Measurements from ENCODE around the gene SPRYD4. TPM values are rescaled to one million over a fixed set of nuclear protein-coding genes. Genes with fewer than 3 reads are reported as not detected.

The SPRYD4 gene
- total RNA-seq, 1 experiment from 2014 or later = 3.3 TPM

- Histone ChIP-seq H4K20me1 (ENCODE audit: insufficient read depth) (no peaks in the 10 kb centered on the region), H3K27me3 (ENCODE audit: insufficient read depth, low read depth) (no peaks in the 10 kb centered on the region), H3K9me2 (ENCODE audit: insufficient read depth) (no peaks in the 10 kb centered on the region), H3F3A (ENCODE audit: insufficient read depth, low read depth) (peaks cover 6% of the 10 kb centered on the region), H3K4me2 (no peak overlapping the region), H2AFZ (no peak overlapping the region), H3K79me2 (ENCODE audit: low read depth) (peaks cover 16% of the 10 kb centered on the region), H3K9me3 (ENCODE audit: insufficient read depth, low read depth) (no peaks in the 10 kb centered on the region), H3K27ac (no peak overlapping the region), H3K4me3 (no peak overlapping the region), H3K4me1 (replicated peaks; ENCODE audit: insufficient read depth) (no peaks in the 10 kb centered on the region; the same call in 1 of the 2 replicates), H3K36me3 (ENCODE audit: low read depth) (no peaks in the 10 kb centered on the region)
- DNase-seq = no peak
- intact Hi-C loops (cut with micrococcal nuclease; ENCODE audit: unreplicated experiment) = no loop called here
- ChIA-PET CTCF (interaction anchor here (0.6 to 1.7 kb wide), 5 partner anchors 9 to 263 kb away, joined by 4 to 12 read pairs (median 5); no protein-coding TSS in a partner anchor), POLR2A (ENCODE audit: unreplicated experiment) (no interaction called here)
- TF ChIP-seq, protein P1, sequence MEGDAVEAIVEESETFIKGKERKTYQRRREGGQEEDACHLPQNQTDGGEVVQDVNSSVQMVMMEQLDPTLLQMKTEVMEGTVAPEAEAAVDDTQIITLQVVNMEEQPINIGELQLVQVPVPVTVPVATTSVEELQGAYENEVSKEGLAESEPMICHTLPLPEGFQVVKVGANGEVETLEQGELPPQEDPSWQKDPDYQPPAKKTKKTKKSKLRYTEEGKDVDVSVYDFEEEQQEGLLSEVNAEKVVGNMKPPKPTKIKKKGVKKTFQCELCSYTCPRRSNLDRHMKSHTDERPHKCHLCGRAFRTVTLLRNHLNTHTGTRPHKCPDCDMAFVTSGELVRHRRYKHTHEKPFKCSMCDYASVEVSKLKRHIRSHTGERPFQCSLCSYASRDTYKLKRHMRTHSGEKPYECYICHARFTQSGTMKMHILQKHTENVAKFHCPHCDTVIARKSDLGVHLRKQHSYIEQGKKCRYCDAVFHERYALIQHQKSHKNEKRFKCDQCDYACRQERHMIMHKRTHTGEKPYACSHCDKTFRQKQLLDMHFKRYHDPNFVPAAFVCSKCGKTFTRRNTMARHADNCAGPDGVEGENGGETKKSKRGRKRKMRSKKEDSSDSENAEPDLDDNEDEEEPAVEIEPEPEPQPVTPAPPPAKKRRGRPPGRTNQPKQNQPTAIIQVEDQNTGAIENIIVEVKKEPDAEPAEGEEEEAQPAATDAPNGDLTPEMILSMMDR (conservative IDR thresholded peaks at IDR 0.05) = no peak
- TF ChIP-seq EZH2 (IDR thresholded peaks at IDR 0.05; ENCODE audit: low read depth) = no peak
- BruUV-seq (replicated peaks) = no TSS peak
Observed at GRCh38 chr12:56451147-56451546, 17.2 kb upstream of the SPRYD4 start.

DNA sequence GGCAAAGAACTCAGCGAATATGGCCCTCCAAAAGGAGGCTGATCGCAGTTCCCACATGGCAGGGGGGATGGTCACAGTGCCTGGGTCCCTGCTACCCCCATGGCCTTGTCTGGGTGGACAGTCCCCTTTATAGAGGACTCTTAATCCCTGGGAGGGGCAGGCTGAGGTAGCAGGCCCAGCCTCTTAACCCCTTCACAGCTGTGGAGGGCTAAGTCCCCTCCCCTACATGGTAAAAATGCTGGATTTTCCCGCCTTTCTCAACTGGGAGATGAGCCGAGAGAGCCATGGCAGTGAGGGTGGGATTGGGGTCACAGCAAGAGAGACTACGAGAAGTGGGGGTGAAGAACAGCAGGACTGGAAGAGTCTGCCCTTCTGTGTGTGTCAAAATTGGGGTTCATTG is 13.8 kb upstream of the SPRYD4 start, which contains the start of gene MIP:
Gene MIP, minus strand, starts transcription at position 101 of the 400 bp plus-strand sequence. Its CDS starts 44 bp downstream, at position 57.
- intact Hi-C loops (cut with micrococcal nuclease; ENCODE audit: unreplicated experiment) = no loop called here
- Histone ChIP-seq H4K20me1 (ENCODE audit: insufficient read depth) (no peaks in the 10 kb centered on the region), H3K4me2 (no peak within 1 kb of the TSS), H3F3A (ENCODE audit: insufficient read depth, low read depth) (no peaks in the 10 kb centered on the region), H3K27ac (no peak within 1 kb of the TSS), H2AFZ (no peak within 1 kb of the TSS), H3K9me3 (ENCODE audit: insufficient read depth, low read depth) (no peaks in the 10 kb centered on the region), H3K4me3 (no peak within 1 kb of the TSS), H3K27me3 (ENCODE audit: insufficient read depth, low read depth) (no peaks in the 10 kb centered on the region), H3K36me3 (ENCODE audit: low read depth) (no peaks in the 10 kb centered on the region), H3K79me2 (ENCODE audit: low read depth) (no peaks in the 10 kb centered on the region), H3K9me2 (ENCODE audit: insufficient read depth) (no peaks in the 10 kb centered on the region), H3K4me1 (replicated peaks; ENCODE audit: insufficient read depth) (no peaks in the 10 kb centered on the region)
- no peak for TF ChIP-seq EZH2 (IDR thresholded peaks at IDR 0.05; ENCODE audit: low read depth)
- TF ChIP-seq, protein P1 (conservative IDR thresholded peaks at IDR 0.05) = no peak
- BruUV-seq (replicated peaks) = no TSS peak
- DNase-seq = no peak
- CTCF ChIA-PET = no interaction called here
- POLR2A ChIA-PET (ENCODE audit: unreplicated experiment) = interaction anchor here (0.5 to 0.7 kb wide), 3 partner anchors 17 to 208 kb away, joined by 4 to 9 read pairs (median 8); no protein-coding TSS in a partner anchor

DNA sequence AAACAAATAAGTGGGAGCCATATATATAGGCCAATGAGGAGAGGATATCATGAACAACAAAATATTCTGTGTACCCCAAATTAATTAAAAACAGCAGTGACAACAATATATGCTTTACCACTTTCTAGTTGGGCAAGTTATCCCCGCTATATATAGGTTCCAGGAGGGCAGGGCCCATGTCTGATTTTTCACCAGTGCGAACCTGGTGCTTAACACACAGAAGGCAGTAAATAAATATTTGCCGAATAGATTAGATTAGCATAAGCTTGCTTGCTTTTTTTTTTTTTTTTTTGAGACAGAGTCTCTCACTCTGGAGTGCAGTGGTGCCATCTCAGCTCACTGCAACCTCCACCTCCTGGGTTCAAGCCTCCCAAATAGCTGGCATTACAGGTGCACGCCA is 10.6 kb upstream of the SPRYD4 start:
- POLR2A ChIA-PET (ENCODE audit: unreplicated experiment) = no interaction called here
- Histone ChIP-seq H3K4me3 (no peak overlapping the region), H3K4me1 (replicated peaks; ENCODE audit: insufficient read depth) (0 out of 2 replicates have a peak, but pooled peaks cover 4% of the 10 kb centered on the region), H3K36me3 (ENCODE audit: low read depth) (no peaks in the 10 kb centered on the region), H3K9me2 (ENCODE audit: insufficient read depth) (no peaks in the 10 kb centered on the region), H3K79me2 (ENCODE audit: low read depth) (no peaks in the 10 kb centered on the region), H3K9me3 (ENCODE audit: insufficient read depth, low read depth) (no peaks in the 10 kb centered on the region), H2AFZ (no peak overlapping the region), H3K4me2 (no peak overlapping the region), H3F3A (ENCODE audit: insufficient read depth, low read depth) (peaks cover 12% of the 10 kb centered on the region; the same call in 1 of the 2 replicates), H4K20me1 (ENCODE audit: insufficient read depth) (no peaks in the 10 kb centered on the region), H3K27ac (no peak overlapping the region), H3K27me3 (ENCODE audit: insufficient read depth, low read depth) (no peaks in the 10 kb centered on the region)
- CTCF ChIA-PET = no interaction called here
- no TSS peak for BruUV-seq (replicated peaks)
- DNase-seq = no peak
- intact Hi-C loops (cut with micrococcal nuclease; ENCODE audit: unreplicated experiment) = no loop called here
- TF ChIP-seq, protein P1 (conservative IDR thresholded peaks at IDR 0.05) = no peak
- no peak for TF ChIP-seq EZH2 (IDR thresholded peaks at IDR 0.05; ENCODE audit: low read depth)

Measured in PC-9 (cell line).